ENCODE results near the gene CPN1.

- TF ChIP-seq POLR2AphosphoS5 (IDR thresholded peaks at IDR 0.05; ENCODE audit: borderline replicate concordance, low read depth, low read length) (no peak), EZH2 (IDR thresholded peaks at IDR 0.05) (no peak)
These were observed 82.2 kb downstream of the CPN1 start for GRCh38 chr10:99999319-100000108.

Data from SK-N-MC (cell line).